Left forelimb (tissue), 1 donor: ENCODE results near the gene NLE1.
"Not testable (repeated sequence)": the region's sequence is repeated elsewhere in the genome, so short reads cannot be mapped to it uniquely, and the experiment has no call there.

Source experiments
- DNase-seq: peaks from one replicate; pipeline ENCODE4 v3.0.0-alpha.2; 2018; ENCODE audit warnings: low spot score

NLE1 gene

DNA sequence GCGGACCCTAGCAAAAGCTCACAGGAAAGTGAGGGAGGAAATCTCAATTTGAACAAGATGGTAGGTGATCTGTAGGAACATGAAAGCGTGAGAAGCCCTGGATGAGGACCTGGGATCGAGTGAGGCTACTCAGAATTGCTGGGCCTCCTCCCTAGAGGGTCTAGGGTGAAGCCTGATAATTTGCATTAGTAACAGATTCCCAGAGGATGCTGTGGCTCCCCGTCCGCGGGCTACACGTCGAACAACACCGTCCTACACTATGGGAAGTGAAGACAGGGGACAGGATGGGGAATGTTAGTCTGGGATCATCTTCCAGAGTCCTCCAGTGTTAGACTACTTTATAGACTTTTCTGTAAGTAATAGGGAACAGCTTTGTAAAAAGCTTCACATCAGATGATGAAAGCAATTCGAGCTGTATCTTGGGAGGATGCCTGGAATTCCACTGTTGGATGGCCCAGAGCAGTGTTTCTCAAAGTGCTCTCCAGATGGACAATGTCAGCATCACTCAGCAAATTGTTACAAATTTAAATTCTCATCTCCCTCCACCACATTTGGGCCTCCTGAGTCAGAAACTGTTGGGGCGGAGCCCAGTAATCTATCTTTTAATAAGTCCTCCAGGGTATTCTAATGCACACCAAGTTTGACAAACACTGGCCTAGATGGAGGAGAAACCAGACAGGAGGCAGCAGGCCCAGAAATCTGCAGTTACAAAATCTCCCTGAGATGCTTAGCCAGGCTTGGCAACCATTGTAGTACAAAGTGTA lies 14.2 kb downstream of the NLE1 start:
- DNase-seq, result no peak

DNA sequence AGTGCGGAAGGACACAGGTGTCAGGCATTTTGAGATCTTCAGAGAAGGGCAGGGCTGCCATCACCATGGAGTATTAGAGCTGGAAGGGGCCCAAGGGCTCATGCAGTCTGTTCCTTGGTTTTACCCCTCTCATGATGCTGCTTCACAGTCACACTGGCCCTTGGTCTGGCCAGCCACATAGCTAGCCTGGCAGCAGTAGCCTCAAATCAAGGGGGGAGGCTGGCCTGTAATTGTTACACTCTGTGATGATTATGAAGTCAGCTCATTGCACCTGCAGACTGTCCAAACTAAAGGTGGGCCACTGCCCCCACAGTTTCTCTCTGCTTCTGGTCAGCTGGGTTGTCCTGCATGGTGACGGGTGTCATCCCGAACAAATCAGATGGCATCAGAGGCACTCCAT lies 20.8 kb downstream of the NLE1 start, which contains the start of gene FNDC8:
Gene FNDC8, plus strand, starts transcription at position 301 of the 400 bp plus-strand sequence. Its CDS starts 79 bp downstream, at position 380.
- DNase-seq, result no peak

DNA sequence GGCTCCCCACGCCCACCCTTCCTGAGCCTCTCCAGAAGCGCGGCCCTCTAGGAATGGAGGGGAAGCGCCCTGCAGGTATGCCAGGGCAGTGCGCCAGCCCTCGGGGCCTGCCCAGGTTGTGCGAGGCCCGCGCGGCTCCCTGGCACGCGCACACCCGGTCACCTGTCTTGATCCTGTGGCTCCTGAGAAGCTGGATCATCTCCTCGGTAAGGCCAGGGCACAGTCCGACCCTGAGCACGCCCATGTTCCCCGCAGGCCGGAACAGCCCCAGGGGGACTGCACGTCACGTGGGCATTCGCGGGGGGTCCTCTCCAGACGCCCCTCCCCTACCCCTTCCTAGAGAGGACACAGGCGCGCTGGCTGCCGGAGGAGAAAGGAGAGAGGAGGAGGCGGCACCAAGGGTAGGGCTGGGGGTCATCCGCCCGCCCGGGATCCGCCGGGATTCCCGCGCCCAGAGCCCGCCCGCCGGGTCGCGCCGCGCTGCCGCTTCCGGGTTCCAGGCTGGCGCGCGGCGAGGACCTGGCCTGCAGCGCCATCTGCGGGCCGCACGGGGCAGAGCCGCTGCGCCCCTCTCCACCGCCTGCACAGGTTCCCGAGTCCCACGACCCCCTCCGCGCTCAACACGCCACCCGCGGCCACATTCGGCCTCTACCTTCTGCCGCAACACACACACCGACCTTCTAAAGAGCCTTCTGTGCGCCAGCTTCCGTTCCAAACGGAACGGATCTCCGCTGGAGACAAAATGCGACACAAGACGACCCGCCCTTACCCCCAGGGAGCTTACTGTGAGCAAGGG lies 22.5 kb downstream of the NLE1 start, which contains the start of gene RAD51D:
Gene RAD51D, minus strand, starts transcription at position 491 of the 796 bp plus-strand sequence. Its CDS starts 247 bp downstream, at position 244.
- DNase-seq, result peak; percentile 88

GRCh38 chr17:35117984-35118383 lies 24.1 kb downstream of the NLE1 start:
- DNase-seq, result no peak

GRCh38 chr17:35116845-35117244 lies 25.3 kb downstream of the NLE1 start:
- no peak for DNase-seq

GRCh38 chr17:35110791-35111190 lies 31.3 kb downstream of the NLE1 start:
- DNase-seq, result not testable (repeated sequence)

- DNase-seq, result no peak
Measured at GRCh38 chr17:35104844-35105450, 37.2 kb downstream of the NLE1 start.

DNA sequence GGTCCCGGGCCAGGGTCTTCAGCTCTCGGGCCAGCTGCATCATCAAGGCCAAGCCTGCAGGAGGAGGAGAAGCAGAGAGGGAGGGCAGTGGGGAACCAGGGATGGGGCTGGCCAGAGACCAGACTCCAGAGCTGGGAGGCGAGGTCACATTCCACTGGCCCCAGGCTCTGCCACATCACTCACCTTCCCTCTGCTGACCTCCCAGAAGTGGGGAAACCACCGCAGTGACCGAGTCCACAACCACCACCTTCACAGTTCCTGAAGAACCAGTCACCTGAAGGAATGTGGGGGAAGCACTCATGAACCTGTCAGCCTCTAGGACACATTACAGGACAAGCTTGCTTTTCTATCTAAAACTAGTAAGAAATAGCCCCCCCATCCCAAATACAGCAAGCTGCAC lies 38.8 kb downstream of the NLE1 start:
- no peak for DNase-seq

DNA sequence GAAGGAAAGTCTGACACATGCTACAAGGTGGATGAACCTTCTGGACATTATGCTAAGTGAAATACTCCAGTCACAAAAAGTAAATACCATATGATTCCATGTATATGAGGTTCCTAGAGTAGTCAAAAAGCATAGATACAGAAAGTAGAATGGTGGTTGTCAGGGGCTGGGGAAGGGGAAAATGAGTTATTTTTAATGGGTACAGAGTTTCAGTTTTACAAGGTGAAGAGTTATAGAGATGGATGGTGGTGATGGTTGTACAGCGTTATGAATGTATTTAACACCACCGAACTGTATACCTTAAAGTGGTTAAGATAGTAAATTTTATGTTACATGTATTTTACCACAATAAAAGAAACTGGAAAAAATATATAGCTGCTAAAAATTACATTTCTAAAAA lies 40.4 kb downstream of the NLE1 start:
- DNase-seq, result no peak

GRCh38 chr17:35101036-35101435 lies 41.1 kb downstream of the NLE1 start:
- no peak for DNase-seq

DNA sequence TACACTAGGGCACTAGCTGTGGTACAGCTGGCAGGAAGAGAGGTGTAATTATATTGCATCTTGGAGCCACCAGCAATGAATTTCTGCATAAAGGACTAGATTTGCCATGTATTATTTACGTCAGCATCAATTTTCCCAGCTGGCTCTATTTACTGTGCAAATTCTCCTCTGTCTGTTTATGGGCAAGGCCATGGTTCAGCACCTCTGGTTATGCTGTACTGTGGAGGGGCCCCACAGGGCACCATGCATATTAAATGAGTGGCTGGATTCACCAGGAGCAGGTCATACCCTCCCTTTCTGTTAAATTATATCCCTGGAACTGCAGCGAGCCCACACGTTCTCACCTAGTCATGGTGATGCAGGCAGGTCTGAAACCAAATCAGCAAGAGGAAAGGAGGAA lies 42.2 kb downstream of the NLE1 start:
- no peak for DNase-seq

DNA sequence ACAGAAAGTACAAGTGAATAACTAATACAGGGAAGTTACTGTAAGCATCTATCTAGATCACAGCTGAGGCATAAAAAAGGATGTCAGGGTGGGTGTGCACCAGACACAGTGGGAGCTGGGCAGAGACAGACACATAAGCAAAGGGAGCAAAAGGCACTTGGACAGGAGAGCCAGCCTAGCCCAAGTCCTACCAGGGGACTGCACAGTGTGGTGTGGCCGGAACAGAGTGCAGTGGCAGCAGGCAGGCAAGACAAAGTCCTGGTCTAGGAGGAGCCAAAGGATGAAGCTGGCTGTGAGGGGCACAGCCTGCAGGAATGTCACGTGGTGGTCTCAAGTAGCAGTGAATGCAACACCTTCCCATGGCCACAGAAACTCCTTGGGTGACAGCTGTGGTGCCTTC lies 44.3 kb downstream of the NLE1 start:
- DNase-seq, result no peak

DNA sequence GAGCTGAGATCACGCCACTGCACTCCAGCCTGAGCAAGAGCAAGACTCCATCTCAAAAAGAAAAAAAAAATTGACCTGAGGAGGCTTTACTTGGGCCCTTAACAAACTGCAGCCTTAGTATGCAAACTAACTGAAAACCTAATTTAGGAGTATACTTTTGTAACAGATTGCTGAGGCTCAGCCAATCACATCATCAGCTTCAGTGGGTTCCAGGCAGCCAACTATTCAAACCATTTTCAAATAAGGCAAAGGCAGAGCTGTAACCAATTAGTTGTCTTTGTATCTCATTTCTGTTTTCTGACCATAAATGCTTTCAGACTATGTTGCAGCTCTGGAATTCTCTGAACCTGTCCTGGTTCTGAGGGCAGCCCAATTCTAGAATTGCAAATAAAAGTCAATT lies 46.4 kb downstream of the NLE1 start:
- DNase-seq, result no peak

- no peak for DNase-seq
Measured at GRCh38 chr17:35094902-35095301, 47.2 kb downstream of the NLE1 start.

- DNase-seq, result not testable (repeated sequence)
Measured at GRCh38 chr17:35090707-35091106, 51.4 kb downstream of the NLE1 start.

DNA sequence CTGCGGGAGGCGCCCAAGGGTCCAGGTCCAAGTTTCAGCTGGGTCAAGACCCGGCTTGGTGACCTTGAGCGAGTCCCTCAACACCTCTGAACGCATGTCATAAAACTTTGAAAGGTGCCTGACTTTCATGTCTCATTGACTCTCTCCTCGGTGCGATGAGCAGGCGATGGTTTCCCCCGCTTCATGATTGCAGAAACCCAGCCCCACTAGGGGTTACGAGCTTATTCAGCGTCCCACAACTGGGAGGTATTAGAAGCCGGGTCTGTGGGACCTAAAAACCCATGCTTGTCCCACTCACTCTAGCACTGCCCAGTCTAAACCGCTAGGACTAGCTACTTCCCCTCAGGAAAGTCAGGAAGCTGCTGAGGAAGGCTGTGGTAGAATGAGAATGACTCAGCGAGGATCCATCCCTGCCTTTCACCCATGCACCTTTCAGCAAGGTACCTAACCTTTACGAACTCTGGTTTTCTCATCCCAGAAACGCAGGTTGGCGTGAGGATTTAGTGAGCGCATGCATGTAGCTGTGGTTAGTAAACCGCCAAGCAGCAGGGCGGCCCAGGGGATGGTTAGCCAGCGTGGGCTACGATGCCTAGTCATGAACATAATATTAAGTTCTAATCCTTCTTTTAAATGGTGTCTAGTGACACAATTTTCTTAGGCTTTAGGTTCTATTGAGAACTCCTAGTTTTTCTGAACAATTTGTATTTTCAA lies 52.4 kb downstream of the NLE1 start:
- DNase-seq, result no peak

DNA sequence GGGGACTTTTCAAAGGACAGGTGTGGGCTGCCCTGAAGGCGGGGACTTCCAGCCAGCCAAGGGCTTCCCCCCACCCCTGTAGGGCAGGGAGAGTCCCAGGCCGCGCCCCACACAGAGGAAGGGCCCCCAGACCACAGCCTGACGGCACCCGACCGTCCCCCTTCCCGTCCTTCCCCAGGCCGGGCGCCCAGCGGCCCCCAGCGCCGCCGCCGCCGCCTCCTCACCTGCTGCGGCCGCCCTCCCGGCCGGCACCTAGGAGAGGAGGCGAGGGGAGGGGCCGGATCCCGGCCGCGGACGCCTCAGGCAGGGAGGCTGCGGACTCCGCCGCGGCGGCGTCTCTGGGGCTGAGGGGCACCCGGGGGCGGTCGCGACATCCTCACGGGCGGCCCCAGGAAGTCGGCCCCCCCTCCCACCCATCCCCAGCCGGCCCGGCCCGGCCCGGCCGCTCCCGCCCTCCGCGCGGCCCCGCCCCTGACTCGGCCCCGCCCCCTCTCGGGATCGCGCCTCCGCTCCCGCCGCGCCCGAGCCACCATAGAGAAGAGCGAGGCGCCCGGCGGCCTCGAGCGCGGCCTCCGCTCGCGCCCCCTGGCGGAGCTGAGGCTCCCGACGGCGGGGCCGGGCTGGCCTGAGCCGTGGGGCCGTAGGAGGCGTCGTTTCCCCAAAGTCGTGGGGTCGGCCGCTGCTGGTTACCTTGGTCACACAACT lies 53.1 kb downstream of the NLE1 start:
- DNase-seq, result peak; percentile 92

DNA sequence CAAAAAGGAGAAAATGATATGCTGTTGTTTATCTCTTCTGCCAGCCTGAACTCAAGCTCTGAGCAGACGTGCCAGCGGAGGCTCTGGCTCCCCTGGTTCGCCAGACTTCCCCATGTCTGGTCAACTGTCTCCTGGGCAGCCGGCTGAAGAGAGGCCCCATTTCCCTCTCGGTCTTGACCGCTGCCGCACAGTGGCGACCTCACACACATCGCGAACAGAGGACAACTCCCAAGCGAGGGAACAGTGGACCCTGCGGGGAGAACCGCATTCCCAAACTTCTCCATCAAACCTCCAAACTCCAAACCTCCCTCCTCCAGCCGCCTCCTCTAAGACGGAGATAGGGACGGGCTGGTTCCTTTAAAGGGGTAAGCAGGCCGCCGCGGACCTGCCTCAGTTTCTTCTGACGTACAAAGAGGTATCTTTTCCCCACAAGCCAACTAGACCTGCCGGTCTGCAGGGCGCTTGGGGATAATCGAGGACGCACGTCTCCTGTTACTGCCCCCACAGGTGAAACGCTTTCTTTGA lies 53.7 kb downstream of the NLE1 start:
- DNase-seq, result peak; percentile 73

- DNase-seq, result no peak
Measured at GRCh38 chr17:35087731-35088355, 54.3 kb downstream of the NLE1 start.

- no peak for DNase-seq
Measured at GRCh38 chr17:35086931-35087573, 55.1 kb downstream of the NLE1 start.
